DOHH2 (cell line): Measurements from ENCODE around the gene INPP5B.
"Not testable (repeated sequence)": the region's sequence is repeated elsewhere in the genome, so short reads cannot be mapped to it uniquely, and the experiment has no call there.

Experiments used
- H3F3A ChIP-seq: fragments of 200-600 bp; sonication (generic), shearing (Covaris generic); 2 replicates; pipeline ENCODE4 v1.6.0; 2016; ENCODE audit warnings: antibody characterized with exemption, mild to moderate bottlenecking; ENCODE audit not compliant: control insufficient read depth, insufficient read depth
- H3K27ac ChIP-seq: fragments of 200-600 bp; sonication (generic); 2 replicates; pipeline ENCODE4 v1.5.1; 2014; ENCODE audit warnings: low read depth, mild to moderate bottlenecking, low read length, moderate library complexity
- H3K27me3 ChIP-seq: fragments of 200-600 bp; sonication (generic); 2 replicates; pipeline ENCODE4 v1.6.1; 2014; ENCODE audit warnings: mild to moderate bottlenecking, low read length, mixed read lengths; ENCODE audit not compliant: control insufficient read depth
- H3K36me3 ChIP-seq: fragments of 200-600 bp; sonication (generic); 2 replicates; pipeline ENCODE4 v1.6.1; 2014; ENCODE audit warnings: mild to moderate bottlenecking, low read length, moderate library complexity, mixed read lengths; ENCODE audit not compliant: control insufficient read depth
- H3K4me1 ChIP-seq: fragments of 200-600 bp; sonication (generic); 2 replicates; pipeline ENCODE4 v1.6.1; 2014; ENCODE audit warnings: mild to moderate bottlenecking, low read length, mixed read lengths; ENCODE audit not compliant: control insufficient read depth
- H3K4me2 ChIP-seq: fragments of 200-600 bp; sonication (generic); 2 replicates; pipeline ENCODE4 v1.6.0; 2014; ENCODE audit warnings: mild to moderate bottlenecking, low read length, moderate library complexity
- H3K4me3 ChIP-seq: fragments of 200-600 bp; sonication (generic); 2 replicates; pipeline ENCODE4 v1.5.1; 2014; ENCODE audit warnings: mild to moderate bottlenecking, low read length, mixed read lengths
- H3K79me2 ChIP-seq: fragments of 200-600 bp; sonication (generic); 2 replicates; pipeline ENCODE4 v1.6.1; 2014; ENCODE audit warnings: mild to moderate bottlenecking, low read length, mixed read lengths; ENCODE audit not compliant: control insufficient read depth
- H3K9me2 ChIP-seq: fragments of 200-600 bp; sonication (generic); replicated peaks from 2 replicates; pipeline ENCODE4 v1.6.1; 2014; ENCODE audit warnings: mild to moderate bottlenecking, low read length, mixed read lengths; ENCODE audit not compliant: control insufficient read depth
- H3K9me3 ChIP-seq: fragments of 200-600 bp; sonication (generic); 2 replicates; pipeline ENCODE4 v1.6.1; 2014; ENCODE audit warnings: antibody characterized with exemption, low read length, mixed read lengths; ENCODE audit not compliant: control insufficient read depth, insufficient read depth
- H4K20me1 ChIP-seq: fragments of 200-600 bp; sonication (generic); 2 replicates; pipeline ENCODE4 v1.6.0; 2014; ENCODE audit warnings: low read depth, mild to moderate bottlenecking, antibody characterized with exemption, low read length, moderate library complexity; ENCODE audit not compliant: control insufficient read depth, insufficient read depth
- CTCF ChIP-seq: fragments of 200-600 bp; sonication (generic); IDR thresholded peaks from one replicate; pipeline ENCODE4 v1.5.1; 2014; ENCODE audit warnings: antibody characterized with exemption, mild to moderate bottlenecking, low read depth, low read length; ENCODE audit not compliant: poor library complexity, severe bottlenecking
- EZH2phosphoT487 ChIP-seq: fragments of 200-600 bp; sonication (generic); IDR thresholded peaks from 2 replicates; pipeline ENCODE4 v1.6.1; 2017; ENCODE audit warnings: borderline replicate concordance, mild to moderate bottlenecking, antibody characterized with exemption, low read length, moderate library complexity, mixed read lengths

The INPP5B gene

GRCh38 chr1:37901893-37902225 is 45.0 kb downstream of the INPP5B start:
- Histone ChIP-seq H3K4me2 (no peak overlapping the region), H3F3A (0 out of 2 replicates have a peak, but pooled peaks cover 3% of the 10 kb centered on the region), H3K27ac (no peak overlapping the region), H3K9me3 (peaks cover 12% of the 10 kb centered on the region), H3K36me3 (peaks cover 14% of the 10 kb centered on the region), H4K20me1 (no peaks in the 10 kb centered on the region), H3K4me1 (no peaks in the 10 kb centered on the region), H3K79me2 (peaks cover 38% of the 10 kb centered on the region), H3K27me3 (no peaks in the 10 kb centered on the region), H3K9me2 (no peaks in the 10 kb centered on the region), H3K4me3 (no peak overlapping the region)
- TF ChIP-seq CTCF (no peak), EZH2phosphoT487 (no peak)

- Histone ChIP-seq H3K27me3 (no peaks in the 10 kb centered on the region), H4K20me1 (no peaks in the 10 kb centered on the region), H3K9me3 (peaks cover 9% of the 10 kb centered on the region; the same call in 1 of the 2 replicates), H3K27ac (no peak overlapping the region), H3F3A (0 out of 2 replicates have a peak, but pooled peaks cover 3% of the 10 kb centered on the region), H3K4me3 (no peak overlapping the region), H3K4me1 (no peaks in the 10 kb centered on the region), H3K4me2 (no peak overlapping the region), H3K36me3 (peaks cover 11% of the 10 kb centered on the region), H3K9me2 (no peaks in the 10 kb centered on the region), H3K79me2 (peaks cover 32% of the 10 kb centered on the region)
- TF ChIP-seq CTCF (no peak), EZH2phosphoT487 (no peak)
Measured at GRCh38 chr1:37901191-37901892, 45.5 kb downstream of the INPP5B start.

- not testable (repeated sequence) for H3K4me3 ChIP-seq, H3K27me3 ChIP-seq, H3K4me1 ChIP-seq, H3K27ac ChIP-seq, H3K9me2 ChIP-seq, H3K9me3 ChIP-seq, H3K36me3 ChIP-seq, H3F3A ChIP-seq, H4K20me1 ChIP-seq, H3K4me2 ChIP-seq
- peaks cover 28% of the 10 kb centered on the region for H3K79me2 ChIP-seq
Measured at GRCh38 chr1:37897563-37897962, 49.3 kb downstream of the INPP5B start.

GRCh38 chr1:37893673-37894072 is 53.2 kb downstream of the INPP5B start:
- Histone ChIP-seq H3K9me2 (no peaks in the 10 kb centered on the region), H3K36me3 (peaks cover 25% of the 10 kb centered on the region), H3K4me1 (peaks cover 13% of the 10 kb centered on the region), H3K4me3 (no peak overlapping the region), H3K27ac (no peak overlapping the region), H3K79me2 (peaks cover 28% of the 10 kb centered on the region), H4K20me1 (0 out of 2 replicates have a peak, but pooled peaks cover 3% of the 10 kb centered on the region), H3F3A (peaks cover 14% of the 10 kb centered on the region), H3K9me3 (no peaks in the 10 kb centered on the region), H3K4me2 (no peak overlapping the region), H3K27me3 (no peaks in the 10 kb centered on the region)
- TF ChIP-seq EZH2phosphoT487 (no peak), CTCF (no peak)
